Esophagus muscularis mucosa (tissue), 4 donors: ENCODE measurements around the gene INO80D. TPM values are rescaled to one million over a fixed set of nuclear protein-coding genes. Genes with fewer than 3 reads are reported as not detected.

Experiments used
- DNase-seq: peaks from one replicate; pipeline ENCODE4 v3.0.0-alpha.2; 2017; ENCODE audit errors: extremely low spot score
- H3K27ac ChIP-seq, 4 donors: fragments of 200-600 bp; sonication (generic); replicated peaks in 1 of 4; 1 replicate in 3 of 4; 2 replicates in 1 of 4; pipeline ENCODE4 v1.5.1; 2016 to 2019; ENCODE audit warnings: mild to moderate bottlenecking in 1 of 4
- H3K27me3 ChIP-seq, 4 donors: fragments of 200-600 bp; sonication (generic); one replicate each; pipeline versions ENCODE4 v1.5.1 to v1.6.0; 2016 to 2019
- H3K36me3 ChIP-seq, 4 donors: fragments of 200-600 bp; sonication (generic); one replicate each; pipeline ENCODE4 v1.5.1; 2016 to 2019
- H3K4me1 ChIP-seq, 4 donors: fragments of 200-600 bp; sonication (generic); one replicate each; pipeline ENCODE4 v1.5.1; 2016 to 2019
- H3K4me3 ChIP-seq, 4 donors: fragments of 200-600 bp; sonication (generic); 1 replicate in 2 of 4; 2 replicates in 2 of 4; pipeline ENCODE4 v1.5.1; 2016 to 2019; ENCODE audit warnings: mild to moderate bottlenecking in 4 of 4, moderate library complexity in 1 of 4
- H3K9me3 ChIP-seq, 4 donors: fragments of 200-600 bp; sonication (generic); 1 replicate in 3 of 4; 2 replicates in 1 of 4; pipeline ENCODE4 v1.5.1; 2016 to 2019
- EP300 ChIP-seq: sonication (generic); formaldehyde crosslinking; IDR thresholded peaks from one replicate; pipeline ENCODE4 v1.6.1; 2017; ENCODE audit warnings: antibody characterized with exemption
- POLR2A ChIP-seq: fragments of 450-650 bp; IDR thresholded peaks from one replicate; pipeline ENCODE4 v1.6.1; 2017; ENCODE audit warnings: antibody characterized with exemption, moderate library complexity, mild to moderate bottlenecking, low read depth
- POLR2AphosphoS5 ChIP-seq, 2 donors: sonication (generic); formaldehyde crosslinking; IDR thresholded peaks; one replicate each; pipeline ENCODE4 v1.6.1; 2017; ENCODE audit warnings: antibody characterized with exemption in 2 of 2
- WGBS: methylation state at CpG from one replicate; pipeline ENCODE4 v1.1.5; 2018; 5-methylcytosine and 5-hydroxymethylcytosine counted together
- intact Hi-C: fragments of 100-400 bp; cut with DNase I; formaldehyde crosslinking; loops from one replicate; pipeline ENCODE4 v1.15.1; 2023
- total RNA-seq, 4 donors: library from RNA; depleted of rRNA; stranded (reverse); fragments of >200 nt; gene quantifications; one replicate each; pipeline versions ENCODE4 v1.1.0 to v1.2.1, GENCODE V29; 2016
- TF ChIP-seq, protein P1 (sequence below), 3 experiments: fragments of 200-600 bp in 2 of 3; fragments of 450-650 bp in 1 of 3; sonication (generic) in 2 of 3; IDR thresholded peaks; one replicate each; pipeline ENCODE4 v1.5.1; 2017 to 2019; ENCODE audit warnings: antibody characterized with exemption in 3 of 3, mild to moderate bottlenecking in 2 of 3, moderate library complexity in 1 of 3

INO80D gene
- total RNA-seq, 4 donors from 2014 or later, result 11.1 to 19.9 (median 16.2) TPM

DNA sequence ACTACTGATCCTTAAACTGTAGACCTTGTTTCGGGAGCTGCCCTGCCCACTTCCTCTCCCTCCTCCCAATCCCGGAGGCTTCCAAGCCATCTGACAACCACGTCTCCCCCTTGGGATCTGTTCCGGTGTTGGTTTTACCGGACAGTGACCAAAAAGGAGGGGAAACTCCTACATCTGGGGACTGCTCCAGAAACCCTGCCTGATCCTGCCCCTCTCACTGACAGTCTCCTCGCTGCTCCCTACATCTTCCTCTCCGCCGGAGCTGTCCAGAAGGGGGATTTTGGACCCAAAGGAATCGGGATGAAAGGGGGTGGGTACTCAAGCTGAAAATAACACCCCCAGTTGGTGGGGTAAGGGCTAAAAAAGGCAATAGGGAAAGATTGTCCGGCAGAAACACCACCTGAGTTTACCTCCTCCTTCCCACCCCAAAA, 1.5 kb downstream of the INO80D start:
- peak; percentile 94 for DNase-seq
- Histone ChIP-seq H3K27me3 (no peaks in the 10 kb centered on the region), H3K9me3 (no peaks in the 10 kb centered on the region), H3K27ac (peak overlapping the region; percentile 96 to 99 (median 98)), H3K36me3 (no peaks in the 10 kb centered on the region), H3K4me3 (peak overlapping the region; percentile 77 to 94 (median 86)), H3K4me1 (peaks cover 9 to 50% (median 37%) of the 10 kb centered on the region in 4 donors)
- intact Hi-C loops, result no loop called here
- TF ChIP-seq POLR2AphosphoS5 (IDR thresholded peaks at IDR 0.05) (peak; percentile 79 to 95), POLR2A (peak; percentile 52), EP300 (no peak)
- WGBS, result under 1% methylated on average over 10 of the region's 10 CpGs

DNA sequence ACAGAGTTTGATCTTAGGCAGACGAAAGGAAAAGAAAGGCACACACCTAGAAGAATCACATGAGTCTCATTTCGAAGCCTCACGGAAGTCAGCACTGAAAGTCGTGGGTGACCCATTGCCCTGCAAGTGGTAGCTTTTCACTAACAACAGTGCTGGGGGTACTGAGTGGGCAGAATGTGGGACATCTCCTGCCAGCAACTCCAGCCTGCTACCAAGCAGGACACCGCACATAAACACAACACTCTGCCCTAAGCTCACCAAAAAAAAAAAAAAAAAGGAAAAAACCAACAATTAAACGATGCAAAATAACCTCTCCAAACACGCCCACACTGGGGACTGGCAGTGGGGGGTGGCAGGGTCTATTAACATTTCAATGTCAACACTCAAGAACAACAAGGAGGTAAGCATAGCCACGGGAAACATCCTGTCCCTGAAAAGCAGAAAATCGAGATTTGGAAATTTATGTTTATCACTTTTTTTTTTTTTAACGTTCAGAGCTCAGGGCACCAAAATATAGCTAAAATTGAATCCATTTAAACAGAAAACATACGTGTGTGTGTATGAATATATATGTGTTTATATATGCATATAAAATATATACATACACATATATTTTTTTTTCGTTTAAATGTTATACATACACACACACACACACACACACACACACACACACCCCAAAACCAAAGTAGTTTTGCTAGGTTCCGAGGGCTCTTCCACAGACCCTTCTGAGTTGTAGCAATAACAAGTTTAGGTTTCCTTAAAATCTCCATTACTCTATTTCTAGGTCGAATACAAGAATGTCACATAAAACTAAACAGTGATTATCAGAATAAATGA, 2.2 kb downstream of the INO80D start:
- Histone ChIP-seq H3K27ac (peak overlapping the region; percentile 96 to 99 (median 98)), H3K36me3 (no peaks in the 10 kb centered on the region), H3K27me3 (no peaks in the 10 kb centered on the region), H3K4me3 (peak overlapping the region; percentile 77 to 94 (median 86)), H3K9me3 (no peaks in the 10 kb centered on the region), H3K4me1 (peaks cover 9 to 51% (median 36%) of the 10 kb centered on the region in 4 donors)
- TF ChIP-seq, protein P1, sequence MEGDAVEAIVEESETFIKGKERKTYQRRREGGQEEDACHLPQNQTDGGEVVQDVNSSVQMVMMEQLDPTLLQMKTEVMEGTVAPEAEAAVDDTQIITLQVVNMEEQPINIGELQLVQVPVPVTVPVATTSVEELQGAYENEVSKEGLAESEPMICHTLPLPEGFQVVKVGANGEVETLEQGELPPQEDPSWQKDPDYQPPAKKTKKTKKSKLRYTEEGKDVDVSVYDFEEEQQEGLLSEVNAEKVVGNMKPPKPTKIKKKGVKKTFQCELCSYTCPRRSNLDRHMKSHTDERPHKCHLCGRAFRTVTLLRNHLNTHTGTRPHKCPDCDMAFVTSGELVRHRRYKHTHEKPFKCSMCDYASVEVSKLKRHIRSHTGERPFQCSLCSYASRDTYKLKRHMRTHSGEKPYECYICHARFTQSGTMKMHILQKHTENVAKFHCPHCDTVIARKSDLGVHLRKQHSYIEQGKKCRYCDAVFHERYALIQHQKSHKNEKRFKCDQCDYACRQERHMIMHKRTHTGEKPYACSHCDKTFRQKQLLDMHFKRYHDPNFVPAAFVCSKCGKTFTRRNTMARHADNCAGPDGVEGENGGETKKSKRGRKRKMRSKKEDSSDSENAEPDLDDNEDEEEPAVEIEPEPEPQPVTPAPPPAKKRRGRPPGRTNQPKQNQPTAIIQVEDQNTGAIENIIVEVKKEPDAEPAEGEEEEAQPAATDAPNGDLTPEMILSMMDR (IDR thresholded peaks at IDR 0.05), result no peak
- no peak for TF ChIP-seq POLR2A
- TF ChIP-seq POLR2AphosphoS5 (IDR thresholded peaks at IDR 0.05), result no peak
- TF ChIP-seq EP300, result no peak
- WGBS, result 11% methylated on average over 14 of the region's 14 CpGs
- DNase-seq, result no peak
- intact Hi-C loops, result no loop called here

DNA sequence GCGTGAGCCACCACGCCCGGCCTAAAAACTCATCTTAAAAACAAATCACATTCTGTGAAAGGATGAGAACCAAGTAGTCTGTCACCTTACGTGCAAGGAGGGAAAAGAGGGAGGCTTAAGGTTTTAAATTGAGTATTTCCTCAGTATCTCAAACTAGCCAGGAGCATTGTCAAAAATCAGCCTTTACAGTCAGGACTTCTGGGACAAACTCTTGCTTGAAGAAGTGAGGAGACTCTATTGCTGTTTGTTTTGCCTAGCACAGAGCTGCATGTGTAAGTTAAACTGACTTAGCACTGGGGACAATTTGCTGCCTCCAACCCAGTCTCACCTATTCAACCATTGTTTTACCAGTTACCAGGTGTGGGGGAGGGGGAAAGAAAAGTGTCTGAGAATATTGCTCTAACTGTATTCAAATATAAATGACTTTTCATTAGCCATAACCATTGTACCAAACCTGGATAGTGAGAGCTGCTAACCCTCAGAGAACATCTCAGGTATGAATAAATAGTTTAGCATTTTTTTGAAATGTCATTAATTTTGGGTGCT, 3.6 kb downstream of the INO80D start:
- no peaks in the 10 kb centered on the region for H3K27me3 ChIP-seq
- no peak for DNase-seq
- intact Hi-C loops, result no loop called here
- no peaks in the 10 kb centered on the region for H3K9me3 ChIP-seq
- H3K4me3 ChIP-seq, result no peak overlapping the region
- H3K36me3 ChIP-seq, result no peaks in the 10 kb centered on the region
- peaks cover 7 to 50% (median 33%) of the 10 kb centered on the region in 4 donors for H3K4me1 ChIP-seq
- TF ChIP-seq EP300, result no peak
- no peak for TF ChIP-seq POLR2A
- no peak for TF ChIP-seq POLR2AphosphoS5 (IDR thresholded peaks at IDR 0.05)
- TF ChIP-seq, protein P1 (IDR thresholded peaks at IDR 0.05), result no peak
- no peak overlapping the region for H3K27ac ChIP-seq
- 92% methylated on average over 4 of the region's 4 CpGs for WGBS

DNA sequence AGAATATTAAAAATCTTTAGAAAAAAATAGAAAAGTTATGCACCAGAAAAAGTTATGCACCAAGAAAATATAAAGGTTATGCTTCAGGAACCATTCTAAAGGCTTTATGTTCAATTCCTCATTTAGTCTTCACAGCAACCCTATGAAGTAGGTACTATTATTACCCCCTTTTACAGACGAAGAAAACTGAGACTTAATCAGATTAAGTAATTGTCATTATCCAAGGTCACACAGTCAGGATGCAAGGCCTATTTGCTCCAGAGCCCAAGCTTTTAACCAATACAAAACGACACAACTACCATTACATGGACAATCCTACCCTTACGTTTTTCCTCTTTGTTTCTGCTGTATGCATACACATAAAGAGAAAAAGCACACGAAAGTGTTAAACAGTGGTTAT, 5.0 kb downstream of the INO80D start:
- H3K27me3 ChIP-seq, result no peaks in the 10 kb centered on the region
- no peak for DNase-seq
- H3K27ac ChIP-seq, result no peak overlapping the region
- no peak overlapping the region for H3K4me3 ChIP-seq
- no peaks in the 10 kb centered on the region for H3K9me3 ChIP-seq
- no peaks in the 10 kb centered on the region for H3K36me3 ChIP-seq
- WGBS, result 79% methylated on average over 4 of the region's 4 CpGs
- TF ChIP-seq POLR2A (no peak), EP300 (no peak), POLR2AphosphoS5 (IDR thresholded peaks at IDR 0.05) (no peak)
- TF ChIP-seq, protein P1 (IDR thresholded peaks at IDR 0.05), result no peak
- intact Hi-C loops, result no loop called here
- peaks cover 3 to 45% (median 25%) of the 10 kb centered on the region in 4 donors for H3K4me1 ChIP-seq
